Stimulated activated CD4-positive, alpha-beta T cell treated with anti-CD3 and anti-CD28 coated beads, Interleukin-1b, Interleukin-23, amount 100 ng/mL, for 24 hours (primary cell): Measurements from ENCODE around the gene PCA3.
A peak's percentile ranks its signal among the peaks of the same experiment; 100 is the strongest.

Experiments used
- DNase-seq, 4 experiments: peaks; one replicate each; pipeline ENCODE4 v3.0.0-alpha.2; 2020; ENCODE audit warnings: low read depth in 4 of 4, low spot score in 1 of 4

PCA3 gene

GRCh38 chr9:76756941-76757673 is 7.1 kb upstream of the PCA3 start:
- DNase-seq = no peak

- DNase-seq = no peak
Observed at GRCh38 chr9:76758476-76758875, 5.8 kb upstream of the PCA3 start.

- no peak for DNase-seq
Observed at GRCh38 chr9:76759732-76760131, 4.5 kb upstream of the PCA3 start.

- DNase-seq = no peak
Observed at GRCh38 chr9:76761448-76761847, 2.8 kb upstream of the PCA3 start.

GRCh38 chr9:76766126-76766525 is 1.9 kb downstream of the PCA3 start:
- DNase-seq = no peak

- DNase-seq = no peak
Observed at GRCh38 chr9:76772686-76773445, 8.6 kb downstream of the PCA3 start.

- DNase-seq = no peak
Observed at GRCh38 chr9:76784881-76785280, 20.6 kb downstream of the PCA3 start.

- no peak for DNase-seq
Observed at GRCh38 chr9:76785501-76785900, 21.3 kb downstream of the PCA3 start.

GRCh38 chr9:76787677-76788076 is 23.4 kb downstream of the PCA3 start:
- DNase-seq = no peak

GRCh38 chr9:76789840-76790239 is 25.6 kb downstream of the PCA3 start:
- no peak for DNase-seq

- no peak for DNase-seq
Observed at GRCh38 chr9:76793784-76794431, 29.7 kb downstream of the PCA3 start.

GRCh38 chr9:76796296-76796695 is 32.1 kb downstream of the PCA3 start:
- no peak for DNase-seq

- DNase-seq = no peak
Observed at GRCh38 chr9:76798527-76798926, 34.3 kb downstream of the PCA3 start.

- no peak for DNase-seq
Observed at GRCh38 chr9:76799473-76799872, 35.2 kb downstream of the PCA3 start.

- DNase-seq = no peak
Observed at GRCh38 chr9:76800901-76801300, 36.7 kb downstream of the PCA3 start.

- no peak for DNase-seq
Observed at GRCh38 chr9:76803083-76803482, 38.8 kb downstream of the PCA3 start.

- DNase-seq = no peak
Observed at GRCh38 chr9:76803762-76804161, 39.5 kb downstream of the PCA3 start.

GRCh38 chr9:76808636-76809035 is 44.4 kb downstream of the PCA3 start:
- no peak for DNase-seq

- peak in 1 of 4 experiments; percentile 2 for DNase-seq
Observed at GRCh38 chr9:76810377-76810957, 46.2 kb downstream of the PCA3 start.

- DNase-seq = no peak
Observed at GRCh38 chr9:76812591-76812990, 48.4 kb downstream of the PCA3 start.

- no peak for DNase-seq
Observed at GRCh38 chr9:76817489-76817888, 53.3 kb downstream of the PCA3 start.

GRCh38 chr9:76818271-76818670 is 54.0 kb downstream of the PCA3 start:
- no peak for DNase-seq
